ENCODE measurements around the gene ITPK1.

DNA sequence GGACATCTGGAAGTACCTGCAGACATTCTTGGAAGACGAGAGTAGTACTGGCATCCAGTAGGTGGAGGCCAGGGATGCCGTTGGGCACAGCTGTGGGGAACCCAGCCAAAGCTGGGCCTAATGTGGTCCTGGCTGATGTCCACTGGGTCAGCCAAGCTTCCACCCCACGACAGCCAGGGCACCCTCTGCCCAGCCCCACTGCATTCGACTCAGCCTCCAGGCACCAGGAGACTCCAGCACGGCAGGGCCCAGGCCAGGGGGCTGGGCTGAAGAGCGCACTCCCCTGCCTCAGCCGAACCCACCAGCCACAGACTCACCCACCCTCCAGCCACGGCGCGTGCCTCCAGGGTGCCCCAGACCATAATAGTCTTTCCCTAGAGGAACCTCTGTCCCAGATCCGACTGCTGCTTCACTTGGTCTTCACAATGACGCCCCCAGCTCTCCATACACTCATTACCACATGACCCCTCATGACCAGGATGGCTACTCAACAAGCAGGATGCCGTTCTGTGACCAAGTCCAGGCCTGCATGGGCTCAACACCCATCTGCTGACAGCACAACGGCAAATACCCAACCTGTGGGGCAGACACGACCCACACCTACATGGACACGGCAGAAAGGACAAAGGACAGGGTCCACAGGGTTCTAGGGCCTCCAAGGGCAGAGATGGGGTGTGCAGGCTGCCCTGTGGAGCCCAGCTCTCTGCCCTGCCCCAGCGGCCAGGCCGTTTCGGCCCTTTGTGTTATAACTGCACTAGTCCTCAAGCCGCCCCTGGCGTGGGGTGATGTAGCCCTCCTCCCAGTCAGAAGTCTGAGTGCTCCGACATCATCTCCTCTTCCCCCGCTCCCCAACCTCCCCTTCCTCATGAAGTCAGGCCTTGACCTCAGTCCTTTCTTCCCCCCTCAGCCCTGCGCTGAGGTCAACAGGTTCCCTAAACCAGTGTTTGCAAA lies 22.8 kb downstream of the ITPK1 start:
- TF ChIP-seq, protein P1, sequence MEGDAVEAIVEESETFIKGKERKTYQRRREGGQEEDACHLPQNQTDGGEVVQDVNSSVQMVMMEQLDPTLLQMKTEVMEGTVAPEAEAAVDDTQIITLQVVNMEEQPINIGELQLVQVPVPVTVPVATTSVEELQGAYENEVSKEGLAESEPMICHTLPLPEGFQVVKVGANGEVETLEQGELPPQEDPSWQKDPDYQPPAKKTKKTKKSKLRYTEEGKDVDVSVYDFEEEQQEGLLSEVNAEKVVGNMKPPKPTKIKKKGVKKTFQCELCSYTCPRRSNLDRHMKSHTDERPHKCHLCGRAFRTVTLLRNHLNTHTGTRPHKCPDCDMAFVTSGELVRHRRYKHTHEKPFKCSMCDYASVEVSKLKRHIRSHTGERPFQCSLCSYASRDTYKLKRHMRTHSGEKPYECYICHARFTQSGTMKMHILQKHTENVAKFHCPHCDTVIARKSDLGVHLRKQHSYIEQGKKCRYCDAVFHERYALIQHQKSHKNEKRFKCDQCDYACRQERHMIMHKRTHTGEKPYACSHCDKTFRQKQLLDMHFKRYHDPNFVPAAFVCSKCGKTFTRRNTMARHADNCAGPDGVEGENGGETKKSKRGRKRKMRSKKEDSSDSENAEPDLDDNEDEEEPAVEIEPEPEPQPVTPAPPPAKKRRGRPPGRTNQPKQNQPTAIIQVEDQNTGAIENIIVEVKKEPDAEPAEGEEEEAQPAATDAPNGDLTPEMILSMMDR (IDR thresholded peaks at IDR 0.05; ENCODE audit: borderline replicate concordance, extremely low read depth, low read length, poor library complexity, severe bottlenecking): no peak
- no peak for TF ChIP-seq EZH2 (IDR thresholded peaks at IDR 0.05; ENCODE audit: borderline replicate concordance, low read depth, low read length, severe bottlenecking)

Data from DND-41 (cell line).